ENCODE measurements around the gene KCTD13.

DNA sequence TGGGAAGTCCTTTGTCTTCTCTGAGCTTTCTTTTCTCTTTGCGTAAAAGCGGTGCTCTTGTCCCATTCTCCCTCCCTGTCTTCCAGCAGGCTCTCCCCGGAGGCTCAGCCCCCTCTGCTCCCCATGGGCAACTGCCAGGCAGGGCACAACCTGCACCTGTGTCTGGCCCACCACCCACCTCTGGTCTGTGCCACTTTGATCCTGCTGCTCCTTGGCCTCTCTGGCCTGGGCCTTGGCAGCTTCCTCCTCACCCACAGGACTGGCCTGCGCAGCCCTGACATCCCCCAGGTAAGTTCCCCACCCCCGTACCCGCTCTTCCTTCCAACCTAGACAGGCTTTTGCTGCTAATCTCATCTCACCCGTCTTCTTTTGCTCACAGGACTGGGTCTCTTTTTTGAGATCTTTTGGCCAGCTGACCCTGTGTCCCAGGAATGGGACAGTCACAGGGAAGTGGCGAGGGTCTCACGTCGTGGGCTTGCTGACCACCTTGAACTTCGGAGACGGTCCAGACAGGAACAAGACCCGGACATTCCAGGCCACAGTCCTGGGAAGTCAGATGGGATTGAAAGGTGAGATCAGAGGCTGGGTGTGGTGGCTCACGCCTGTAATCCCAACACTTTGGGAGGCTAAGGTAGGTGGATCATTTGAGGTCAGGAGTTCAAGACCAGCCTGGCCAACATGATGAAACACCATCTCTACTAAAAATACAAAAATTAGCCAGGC, 37.2 kb upstream of the KCTD13 start:
- TF ChIP-seq, protein P1, sequence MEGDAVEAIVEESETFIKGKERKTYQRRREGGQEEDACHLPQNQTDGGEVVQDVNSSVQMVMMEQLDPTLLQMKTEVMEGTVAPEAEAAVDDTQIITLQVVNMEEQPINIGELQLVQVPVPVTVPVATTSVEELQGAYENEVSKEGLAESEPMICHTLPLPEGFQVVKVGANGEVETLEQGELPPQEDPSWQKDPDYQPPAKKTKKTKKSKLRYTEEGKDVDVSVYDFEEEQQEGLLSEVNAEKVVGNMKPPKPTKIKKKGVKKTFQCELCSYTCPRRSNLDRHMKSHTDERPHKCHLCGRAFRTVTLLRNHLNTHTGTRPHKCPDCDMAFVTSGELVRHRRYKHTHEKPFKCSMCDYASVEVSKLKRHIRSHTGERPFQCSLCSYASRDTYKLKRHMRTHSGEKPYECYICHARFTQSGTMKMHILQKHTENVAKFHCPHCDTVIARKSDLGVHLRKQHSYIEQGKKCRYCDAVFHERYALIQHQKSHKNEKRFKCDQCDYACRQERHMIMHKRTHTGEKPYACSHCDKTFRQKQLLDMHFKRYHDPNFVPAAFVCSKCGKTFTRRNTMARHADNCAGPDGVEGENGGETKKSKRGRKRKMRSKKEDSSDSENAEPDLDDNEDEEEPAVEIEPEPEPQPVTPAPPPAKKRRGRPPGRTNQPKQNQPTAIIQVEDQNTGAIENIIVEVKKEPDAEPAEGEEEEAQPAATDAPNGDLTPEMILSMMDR (IDR thresholded peaks at IDR 0.05; ENCODE audit: low read depth, low read length, missing input control): no peak
- no peak for TF ChIP-seq JUND (IDR thresholded peaks at IDR 0.05)
- TF ChIP-seq YY1 (IDR thresholded peaks at IDR 0.05): no peak
- TF ChIP-seq, protein P2, sequence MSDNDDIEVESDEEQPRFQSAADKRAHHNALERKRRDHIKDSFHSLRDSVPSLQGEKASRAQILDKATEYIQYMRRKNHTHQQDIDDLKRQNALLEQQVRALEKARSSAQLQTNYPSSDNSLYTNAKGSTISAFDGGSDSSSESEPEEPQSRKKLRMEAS (IDR thresholded peaks at IDR 0.05): no peak
